ENCODE data around the gene SLC47A2.

DNA sequence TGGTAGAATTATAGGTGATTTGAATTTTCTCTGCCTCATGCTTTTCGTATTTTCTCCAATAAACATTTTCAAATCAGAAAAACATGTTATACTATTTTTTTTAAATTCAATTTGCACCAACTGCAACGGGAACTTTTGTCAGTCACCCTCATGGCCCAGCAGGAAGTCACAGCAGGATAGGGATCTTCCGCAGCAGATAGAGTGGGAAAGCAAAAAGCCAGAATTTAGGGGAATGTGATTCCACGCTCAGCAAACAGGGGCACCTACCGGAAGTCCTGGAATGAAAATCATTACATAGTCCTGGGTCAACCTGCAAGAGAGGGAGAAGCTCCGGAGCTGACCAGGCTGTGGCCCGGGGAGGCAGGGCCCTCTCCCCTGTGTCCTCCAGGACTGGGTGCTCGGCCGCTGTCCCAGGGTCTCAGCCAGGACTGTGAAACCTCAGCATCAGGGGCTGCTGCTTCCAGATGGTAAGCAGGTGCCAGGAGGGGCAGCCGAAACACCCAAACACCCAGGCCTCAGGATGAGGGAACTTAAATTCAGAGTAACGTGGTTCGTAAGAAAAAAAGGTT lies 3.9 kb downstream of the SLC47A2 start:
- TF ChIP-seq, protein P1, sequence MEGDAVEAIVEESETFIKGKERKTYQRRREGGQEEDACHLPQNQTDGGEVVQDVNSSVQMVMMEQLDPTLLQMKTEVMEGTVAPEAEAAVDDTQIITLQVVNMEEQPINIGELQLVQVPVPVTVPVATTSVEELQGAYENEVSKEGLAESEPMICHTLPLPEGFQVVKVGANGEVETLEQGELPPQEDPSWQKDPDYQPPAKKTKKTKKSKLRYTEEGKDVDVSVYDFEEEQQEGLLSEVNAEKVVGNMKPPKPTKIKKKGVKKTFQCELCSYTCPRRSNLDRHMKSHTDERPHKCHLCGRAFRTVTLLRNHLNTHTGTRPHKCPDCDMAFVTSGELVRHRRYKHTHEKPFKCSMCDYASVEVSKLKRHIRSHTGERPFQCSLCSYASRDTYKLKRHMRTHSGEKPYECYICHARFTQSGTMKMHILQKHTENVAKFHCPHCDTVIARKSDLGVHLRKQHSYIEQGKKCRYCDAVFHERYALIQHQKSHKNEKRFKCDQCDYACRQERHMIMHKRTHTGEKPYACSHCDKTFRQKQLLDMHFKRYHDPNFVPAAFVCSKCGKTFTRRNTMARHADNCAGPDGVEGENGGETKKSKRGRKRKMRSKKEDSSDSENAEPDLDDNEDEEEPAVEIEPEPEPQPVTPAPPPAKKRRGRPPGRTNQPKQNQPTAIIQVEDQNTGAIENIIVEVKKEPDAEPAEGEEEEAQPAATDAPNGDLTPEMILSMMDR (IDR thresholded peaks at IDR 0.05) = no peak
- TF ChIP-seq POLR2A (IDR thresholded peaks at IDR 0.05) = no peak

Measured in vagina (tissue), 2 donors.